A549 (cell line): Measurements from ENCODE around the gene ACADM.

Experiments used
- CBX2 ChIP-seq: fragments of 200-600 bp; sonication (generic); IDR thresholded peaks from 2 replicates; pipeline ENCODE4 v1.6.1; 2016; ENCODE audit warnings: low read depth, mild to moderate bottlenecking, borderline replicate concordance
- FOSL2 ChIP-seq, 2 experiments: fragments of 450-650 bp in 1 of 2; fragments of >200 bp in 1 of 2; sonication (Bioruptor Twin) in 1 of 2; formaldehyde crosslinking; IDR thresholded peaks; 2 replicates each; pipeline versions ENCODE4 v1.5.0 to v1.6.1; 2016 to 2020; ENCODE audit warnings: mild to moderate bottlenecking in 1 of 2, moderate library complexity in 1 of 2
- HDAC2 ChIP-seq: fragments of 200-600 bp; sonication (generic); IDR thresholded peaks from 2 replicates; pipeline ENCODE4 v1.6.1; 2016
- MAFK ChIP-seq: fragments of 450-650 bp; IDR thresholded peaks from 2 replicates; pipeline ENCODE4 v1.6.1; 2014; ENCODE audit not compliant: partially characterized antibody
- NR3C1 ChIP-seq: fragments of >200 bp; sonication (Bioruptor Twin); formaldehyde crosslinking; IDR thresholded peaks from 3 replicates; pipeline ENCODE4 v1.6.1; 2017
- POLR2A ChIP-seq: IDR thresholded peaks from 2 replicates; pipeline ENCODE4 v1.6.1; 2012; ENCODE audit warnings: mild to moderate bottlenecking, low read length
- RAD21 ChIP-seq, 2 experiments: fragments of >200 bp in 1 of 2; sonication (Bioruptor Twin) in 1 of 2; formaldehyde crosslinking in 1 of 2; IDR thresholded peaks in 1 of 2; conservative IDR thresholded peaks in 1 of 2; 2 replicates in 1 of 2; 3 replicates in 1 of 2; pipeline ENCODE4 v1.6.1; 2012 to 2018; ENCODE audit warnings: inconsistent platforms in 1 of 2
- RCOR1 ChIP-seq: fragments of 150-350 bp; IDR thresholded peaks from 2 replicates; pipeline ENCODE4 v1.6.1; 2014; ENCODE audit warnings: antibody characterized with exemption, low read length, low read depth
- RNF2 ChIP-seq: fragments of 200-600 bp; sonication (generic); IDR thresholded peaks from 2 replicates; pipeline ENCODE4 v1.6.1; 2016; ENCODE audit warnings: low read depth, mild to moderate bottlenecking, antibody characterized with exemption, moderate library complexity, borderline replicate concordance
- SMC3 ChIP-seq: fragments of >200 bp; sonication (Bioruptor Twin); formaldehyde crosslinking; IDR thresholded peaks from 3 replicates; pipeline ENCODE4 v1.6.1; 2018; ENCODE audit warnings: inconsistent platforms
- ZFP36 ChIP-seq: fragments of 450-650 bp; IDR thresholded peaks from 2 replicates; pipeline ENCODE4 v1.6.1; 2014; ENCODE audit warnings: borderline replicate concordance; ENCODE audit not compliant: partially characterized antibody
- TF ChIP-seq, protein P1 (sequence below): fragments of >200 bp; sonication (Bioruptor Twin); formaldehyde crosslinking; IDR thresholded peaks from 3 replicates; pipeline ENCODE4 v1.5.1; 2016
- TF ChIP-seq, protein P2 (sequence below): IDR thresholded peaks from 2 replicates; pipeline ENCODE4 v1.6.1; 2012
- TF ChIP-seq, protein P3 (sequence below): fragments of 200-600 bp; sonication (generic); IDR thresholded peaks from 2 replicates; pipeline ENCODE4 v1.6.1; 2016; ENCODE audit warnings: antibody characterized with exemption, mild to moderate bottlenecking, moderate library complexity

DNA sequence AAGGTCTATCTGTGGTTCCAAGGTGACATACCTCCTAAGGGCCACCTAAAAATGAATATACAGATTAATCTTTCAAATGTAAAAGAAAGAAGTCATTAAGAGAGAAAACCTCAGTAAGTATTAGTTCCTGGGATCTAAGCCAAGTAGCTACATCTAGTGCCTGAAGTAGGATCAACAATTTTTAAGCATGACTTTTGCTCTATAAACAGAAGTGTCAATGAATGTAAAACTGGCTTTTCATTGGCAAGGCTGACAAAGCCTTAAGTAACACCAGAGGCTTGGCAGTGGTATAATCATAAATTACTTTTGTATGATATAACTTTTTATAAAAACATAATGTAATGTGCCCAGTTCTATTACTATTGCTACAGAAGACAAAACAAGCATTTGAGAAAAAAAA is 12.2 kb upstream of the ACADM start:
- TF ChIP-seq POLR2A (no peak), FOSL2 (IDR thresholded peaks at IDR 0.05) (no peak), FOSL2 (CRISPR knock-in tag; IDR thresholded peaks at IDR 0.05) (no peak), NR3C1 (no peak), RNF2 (no peak), CBX2 (no peak), RAD21 (conservative IDR thresholded peaks at IDR 0.05 in 1 of 2, IDR thresholded peaks at IDR 0.05 in 1 of 2) (no peak), HDAC2 (no peak), MAFK (no peak), RCOR1 (no peak), SMC3 (no peak), ZFP36 (no peak)
- TF ChIP-seq, protein P1, sequence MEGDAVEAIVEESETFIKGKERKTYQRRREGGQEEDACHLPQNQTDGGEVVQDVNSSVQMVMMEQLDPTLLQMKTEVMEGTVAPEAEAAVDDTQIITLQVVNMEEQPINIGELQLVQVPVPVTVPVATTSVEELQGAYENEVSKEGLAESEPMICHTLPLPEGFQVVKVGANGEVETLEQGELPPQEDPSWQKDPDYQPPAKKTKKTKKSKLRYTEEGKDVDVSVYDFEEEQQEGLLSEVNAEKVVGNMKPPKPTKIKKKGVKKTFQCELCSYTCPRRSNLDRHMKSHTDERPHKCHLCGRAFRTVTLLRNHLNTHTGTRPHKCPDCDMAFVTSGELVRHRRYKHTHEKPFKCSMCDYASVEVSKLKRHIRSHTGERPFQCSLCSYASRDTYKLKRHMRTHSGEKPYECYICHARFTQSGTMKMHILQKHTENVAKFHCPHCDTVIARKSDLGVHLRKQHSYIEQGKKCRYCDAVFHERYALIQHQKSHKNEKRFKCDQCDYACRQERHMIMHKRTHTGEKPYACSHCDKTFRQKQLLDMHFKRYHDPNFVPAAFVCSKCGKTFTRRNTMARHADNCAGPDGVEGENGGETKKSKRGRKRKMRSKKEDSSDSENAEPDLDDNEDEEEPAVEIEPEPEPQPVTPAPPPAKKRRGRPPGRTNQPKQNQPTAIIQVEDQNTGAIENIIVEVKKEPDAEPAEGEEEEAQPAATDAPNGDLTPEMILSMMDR = no peak
- TF ChIP-seq, protein P2, sequence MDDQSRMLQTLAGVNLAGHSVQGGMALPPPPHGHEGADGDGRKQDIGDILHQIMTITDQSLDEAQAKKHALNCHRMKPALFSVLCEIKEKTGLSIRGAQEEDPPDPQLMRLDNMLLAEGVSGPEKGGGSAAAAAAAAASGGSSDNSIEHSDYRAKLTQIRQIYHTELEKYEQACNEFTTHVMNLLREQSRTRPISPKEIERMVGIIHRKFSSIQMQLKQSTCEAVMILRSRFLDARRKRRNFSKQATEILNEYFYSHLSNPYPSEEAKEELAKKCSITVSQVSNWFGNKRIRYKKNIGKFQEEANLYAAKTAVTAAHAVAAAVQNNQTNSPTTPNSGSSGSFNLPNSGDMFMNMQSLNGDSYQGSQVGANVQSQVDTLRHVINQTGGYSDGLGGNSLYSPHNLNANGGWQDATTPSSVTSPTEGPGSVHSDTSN = no peak
- TF ChIP-seq, protein P3, sequence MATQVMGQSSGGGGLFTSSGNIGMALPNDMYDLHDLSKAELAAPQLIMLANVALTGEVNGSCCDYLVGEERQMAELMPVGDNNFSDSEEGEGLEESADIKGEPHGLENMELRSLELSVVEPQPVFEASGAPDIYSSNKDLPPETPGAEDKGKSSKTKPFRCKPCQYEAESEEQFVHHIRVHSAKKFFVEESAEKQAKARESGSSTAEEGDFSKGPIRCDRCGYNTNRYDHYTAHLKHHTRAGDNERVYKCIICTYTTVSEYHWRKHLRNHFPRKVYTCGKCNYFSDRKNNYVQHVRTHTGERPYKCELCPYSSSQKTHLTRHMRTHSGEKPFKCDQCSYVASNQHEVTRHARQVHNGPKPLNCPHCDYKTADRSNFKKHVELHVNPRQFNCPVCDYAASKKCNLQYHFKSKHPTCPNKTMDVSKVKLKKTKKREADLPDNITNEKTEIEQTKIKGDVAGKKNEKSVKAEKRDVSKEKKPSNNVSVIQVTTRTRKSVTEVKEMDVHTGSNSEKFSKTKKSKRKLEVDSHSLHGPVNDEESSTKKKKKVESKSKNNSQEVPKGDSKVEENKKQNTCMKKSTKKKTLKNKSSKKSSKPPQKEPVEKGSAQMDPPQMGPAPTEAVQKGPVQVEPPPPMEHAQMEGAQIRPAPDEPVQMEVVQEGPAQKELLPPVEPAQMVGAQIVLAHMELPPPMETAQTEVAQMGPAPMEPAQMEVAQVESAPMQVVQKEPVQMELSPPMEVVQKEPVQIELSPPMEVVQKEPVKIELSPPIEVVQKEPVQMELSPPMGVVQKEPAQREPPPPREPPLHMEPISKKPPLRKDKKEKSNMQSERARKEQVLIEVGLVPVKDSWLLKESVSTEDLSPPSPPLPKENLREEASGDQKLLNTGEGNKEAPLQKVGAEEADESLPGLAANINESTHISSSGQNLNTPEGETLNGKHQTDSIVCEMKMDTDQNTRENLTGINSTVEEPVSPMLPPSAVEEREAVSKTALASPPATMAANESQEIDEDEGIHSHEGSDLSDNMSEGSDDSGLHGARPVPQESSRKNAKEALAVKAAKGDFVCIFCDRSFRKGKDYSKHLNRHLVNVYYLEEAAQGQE = no peak
